IMR-90 (cell line): ENCODE measurements around the gene ITIH4. TPM values are rescaled to one million over a fixed set of nuclear protein-coding genes. Genes with fewer than 3 reads are reported as not detected.

Experiments used
- ATAC-seq: fragments of 200-7000 bp; cut with Tn5 transposase; 2 replicates; pipeline ENCODE4 v1.9.1; 2020; ENCODE audit warnings: low read depth, mild to moderate bottlenecking, moderate library complexity
- BruUV-seq: library from RNA; stranded (reverse); fragments of 400-500 nt; replicated peaks from 2 replicates; lab custom pipeline; 2021; lab: Mats Ljungman, UMichigan
- CTCF ChIA-PET: fragments of 300-600 bp; formaldehyde crosslinking; extraction: SDS; loops from one replicate; lab custom pipeline; 2021; ENCODE audit warnings: antibody characterized with exemption; lab: Yijun Ruan, JAX
- POLR2A ChIA-PET: fragments of 300-600 bp; sonication (Branson Sonifier 250); formaldehyde crosslinking; loops from one replicate; lab custom pipeline; 2022; ENCODE audit warnings: antibody characterized with exemption; ENCODE audit not compliant: unreplicated experiment; lab: Charles Lee
- DNase-seq: peaks from one replicate; pipeline ENCODE4 v3.0.0; 2013
- H2AFZ ChIP-seq: replicated peaks from 2 replicates; pipeline ENCODE3; 2013; ENCODE audit warnings: low read length, mild to moderate bottlenecking; ENCODE audit not compliant: poor library complexity
- H2AK5ac ChIP-seq: 2 replicates; pipeline ENCODE4 v1.6.1; 2013; ENCODE audit warnings: low read depth, low read length, inconsistent platforms
- H2AK9ac ChIP-seq: replicated peaks from 2 replicates; pipeline ENCODE3; 2013; ENCODE audit warnings: mild to moderate bottlenecking, low read depth, low read length, moderate library complexity; ENCODE audit not compliant: poor library complexity
- H2BK120ac ChIP-seq: 2 replicates; pipeline ENCODE4 v1.6.1; 2013; ENCODE audit warnings: low read depth, low read length, inconsistent platforms
- H2BK15ac ChIP-seq: 3 replicates; pipeline ENCODE4 v1.6.1; 2013; ENCODE audit warnings: low read depth, low read length, inconsistent platforms
- H2BK20ac ChIP-seq: 2 replicates; pipeline ENCODE4 v1.6.1; 2013; ENCODE audit warnings: low read depth, mild to moderate bottlenecking, inconsistent platforms, low read length, moderate library complexity
- H2BK5ac ChIP-seq: 2 replicates; pipeline ENCODE4 v1.6.1; 2013; ENCODE audit warnings: mild to moderate bottlenecking, low read depth, low read length, inconsistent platforms; ENCODE audit not compliant: poor library complexity, severe bottlenecking
- H3K14ac ChIP-seq: replicated peaks from 2 replicates; pipeline ENCODE4 v1.6.1; 2013; ENCODE audit warnings: low read depth, low read length, inconsistent platforms
- H3K18ac ChIP-seq: 2 replicates; pipeline ENCODE4 v1.6.1; 2013; ENCODE audit warnings: low read depth, low read length, control low read depth
- H3K23ac ChIP-seq: 2 replicates; pipeline ENCODE4 v1.6.1; 2013; ENCODE audit warnings: low read depth, low read length, inconsistent platforms
- H3K27ac ChIP-seq: 2 replicates; pipeline ENCODE4 v1.5.1; 2013; ENCODE audit warnings: mild to moderate bottlenecking, control low read depth, low read length; ENCODE audit not compliant: insufficient read depth
- H3K27me3 ChIP-seq: 2 replicates; pipeline ENCODE4 v1.6.1; 2013; ENCODE audit warnings: low read length; ENCODE audit not compliant: control insufficient read depth, insufficient read depth
- H3K36me3 ChIP-seq: 2 replicates; pipeline ENCODE4 v1.6.1; 2013; ENCODE audit warnings: low read length, mixed read lengths; ENCODE audit not compliant: control insufficient read depth, insufficient read depth
- H3K4ac ChIP-seq: 2 replicates; pipeline ENCODE4 v1.6.1; 2013; ENCODE audit warnings: low read depth, low read length, inconsistent platforms
- H3K4me1 ChIP-seq: 2 replicates; pipeline ENCODE4 v1.6.1; 2013; ENCODE audit warnings: low read length, mixed read lengths; ENCODE audit not compliant: control insufficient read depth, insufficient read depth
- H3K4me2 ChIP-seq: 2 replicates; pipeline ENCODE4 v1.6.1; 2013; ENCODE audit warnings: low read depth, mild to moderate bottlenecking, control low read depth, low read length, moderate library complexity
- H3K4me3 ChIP-seq: 2 replicates; pipeline ENCODE4 v1.5.1; 2013; ENCODE audit warnings: low read depth, mild to moderate bottlenecking, control low read depth, low read length, moderate library complexity; ENCODE audit not compliant: insufficient read depth
- H3K56ac ChIP-seq: 2 replicates; pipeline ENCODE4 v1.6.1; 2013; ENCODE audit warnings: low read length, inconsistent platforms; ENCODE audit not compliant: insufficient read depth; ENCODE audit errors: extremely low read depth
- H3K79me1 ChIP-seq, 2 experiments: 2 replicates each; pipeline ENCODE4 v1.6.1; 2013; ENCODE audit warnings: low read length in 2 of 2, inconsistent platforms in 1 of 2, low read depth in 1 of 2
- H3K9ac ChIP-seq: 2 replicates; pipeline ENCODE4 v1.6.1; 2013; ENCODE audit warnings: low read depth, low read length, control low read depth
- H3K9me1 ChIP-seq: 2 replicates; pipeline ENCODE4 v1.6.1; 2013; ENCODE audit warnings: low read length, inconsistent platforms; ENCODE audit not compliant: insufficient read depth
- H3K9me3 ChIP-seq: 2 replicates; pipeline ENCODE4 v1.6.1; 2013; ENCODE audit warnings: low read length; ENCODE audit not compliant: control insufficient read depth, insufficient read depth
- H4K20me1 ChIP-seq: 2 replicates; pipeline ENCODE4 v1.6.1; 2013; ENCODE audit warnings: low read length, inconsistent platforms; ENCODE audit not compliant: insufficient read depth
- H4K5ac ChIP-seq: 2 replicates; pipeline ENCODE4 v1.6.1; 2013; ENCODE audit warnings: mild to moderate bottlenecking, low read depth, low read length, control low read depth
- H4K8ac ChIP-seq, 2 experiments: 2 replicates each; pipeline ENCODE4 v1.6.1; 2013; ENCODE audit warnings: low read depth in 2 of 2, low read length in 2 of 2, control low read depth in 1 of 2, inconsistent platforms in 1 of 2
- H4K91ac ChIP-seq: 2 replicates; pipeline ENCODE4 v1.6.1; 2013; ENCODE audit warnings: low read depth, low read length, inconsistent platforms; ENCODE audit not compliant: insufficient read depth
- BHLHE40 ChIP-seq: fragments of 150-350 bp; IDR thresholded peaks from 2 replicates; pipeline ENCODE4 v1.6.1; 2016; ENCODE audit warnings: mild to moderate bottlenecking, low read depth, low read length
- CEBPB ChIP-seq: IDR thresholded peaks from 2 replicates; pipeline ENCODE4 v1.6.1; 2012; ENCODE audit warnings: low read depth, low read length, improper control_type of control experiment
- CTCF ChIP-seq: conservative IDR thresholded peaks from 2 replicates; pipeline ENCODE4 v1.5.1; 2012; ENCODE audit warnings: mild to moderate bottlenecking, low read depth, low read length, improper control_type of control experiment
- ELK1 ChIP-seq: fragments of 150-350 bp; IDR thresholded peaks from 2 replicates; pipeline ENCODE4 v1.6.1; 2016; ENCODE audit warnings: low read depth, mild to moderate bottlenecking, low read length, moderate library complexity, borderline replicate concordance
- FOS ChIP-seq: fragments of 150-350 bp; IDR thresholded peaks from 2 replicates; pipeline ENCODE4 v1.6.1; 2016; ENCODE audit warnings: low read depth, low read length
- MAZ ChIP-seq: IDR thresholded peaks from 2 replicates; pipeline ENCODE4 v1.6.1; 2012; ENCODE audit warnings: low read depth, mild to moderate bottlenecking, low read length, improper control_type of control experiment, moderate library complexity, borderline replicate concordance
- POLR2A ChIP-seq: IDR thresholded peaks from 2 replicates; pipeline ENCODE4 v1.6.1; 2012; ENCODE audit warnings: mild to moderate bottlenecking, low read depth, low read length
- SMC3 ChIP-seq: fragments of 150-350 bp; IDR thresholded peaks from 2 replicates; pipeline ENCODE4 v1.6.1; 2016; ENCODE audit warnings: low read depth, mild to moderate bottlenecking, antibody characterized with exemption, low read length, moderate library complexity
- WGBS, 2 experiments: methylation state at CpG; one replicate each; pipeline versions ENCODE4 v1.1.5 to v1.1.7; 2013; ENCODE audit warnings: missing lambda C conversion rate in 2 of 2; ENCODE audit not compliant: insufficient read length in 1 of 2; ENCODE audit errors: extremely low coverage in 2 of 2; 5-methylcytosine and 5-hydroxymethylcytosine counted together
- dilution Hi-C: fragments of 300-500 bp; cut with HindIII; formaldehyde crosslinking; loops from one replicate; pipeline ENCODE4 v1.14.3; 2018; ENCODE audit warnings: low sequenced_read_pairs; ENCODE audit not compliant: unreplicated experiment
- in situ Hi-C: fragments of 300-500 bp; cut with MboI; formaldehyde crosslinking; loops from 3 replicates; pipeline ENCODE4 v1.14.3; 2019; ENCODE audit warnings: low sequenced_read_pairs, inconsistent platforms, mixed read lengths
- intact Hi-C: fragments of 100-400 bp; cut with micrococcal nuclease; formaldehyde crosslinking; loops from 2 replicates; pipeline ENCODE4 v1.10.0; 2022
- polyA plus RNA-seq, 3 experiments: library from polyadenylated mRNA; depleted of rRNA; stranded (reverse); fragments of >200 nt; gene quantifications; 2 replicates each; pipeline ENCODE4 v1.2.3, GENCODE V29; 2012; ENCODE audit warnings: low replicate concordance in 1 of 3
- total RNA-seq: library from RNA; depleted of rRNA; stranded (reverse); fragments of >200 nt; gene quantifications from 2 replicates; pipeline ENCODE4 v1.2.3, GENCODE V29; 2012

Gene ITIH4
- total and polyA plus RNA-seq, 2 of the 4 experiments (the other 2 are of a cell fraction): 0.26 to 0.36 TPM

GRCh38 chr3:52847241-52847640 lies 16.8 kb upstream of the ITIH4 start:
- dilution Hi-C loops (no loop called here), in situ Hi-C loops (no loop called here), intact Hi-C loops (no loop called here)
- Histone ChIP-seq H3K4me1 (peaks cover 9% of the 10 kb centered on the region; the same call in 1 of the 2 replicates), H2BK5ac (no peak overlapping the region), H4K8ac (no peak overlapping the region), H4K91ac (no peak overlapping the region), H2AFZ (no peak overlapping the region), H4K20me1 (no peaks in the 10 kb centered on the region; the same call in 1 of the 2 replicates), H3K4me2 (no peak overlapping the region), H3K18ac (no peak overlapping the region), H3K9me1 (no peaks in the 10 kb centered on the region; the same call in 1 of the 2 replicates), H3K27ac (no peak overlapping the region), H2BK15ac (no peak overlapping the region), H3K9ac (no peak overlapping the region), H3K23ac (no peak overlapping the region), H3K4me3 (no peak overlapping the region), H3K27me3 (no peaks in the 10 kb centered on the region), H3K36me3 (peaks cover 19% of the 10 kb centered on the region), H3K9me3 (no peaks in the 10 kb centered on the region), H2AK5ac (no peak overlapping the region), H3K79me1 (no peaks in the 10 kb centered on the region; a peak in 1 of 4 replicates), H3K14ac (no peak overlapping the region), H2BK120ac (no peak overlapping the region), H2AK9ac (no peak overlapping the region), H3K4ac (no peak overlapping the region), H2BK20ac (no peak overlapping the region), H4K5ac (no peak overlapping the region), H3K56ac (no peak overlapping the region)
- no peak for TF ChIP-seq FOS
- TF ChIP-seq CTCF: no peak
- TF ChIP-seq SMC3: no peak
- TF ChIP-seq BHLHE40: no peak
- TF ChIP-seq MAZ: no peak
- no peak for TF ChIP-seq POLR2A
- TF ChIP-seq CEBPB: no peak
- TF ChIP-seq ELK1: no peak
- CTCF ChIA-PET: no interaction called here
- DNase-seq (no peak), ATAC-seq (no peak)
- WGBS, 2 experiments: 86% methylated on average over 2 of the region's 6 CpGs; no CpG with 5 or more reads in 1 of the 2 experiments
- POLR2A ChIA-PET: no interaction called here
- no TSS peak for BruUV-seq
